OCI-LY3 (cell line): ENCODE results near the gene HTATSF1.

ENCODE experiments used
- H2AFZ ChIP-seq: fragments of 200-600, 300-600 bp; shearing (Covaris generic); 2 replicates; pipeline ENCODE4 v1.6.0; 2014; ENCODE audit warnings: antibody characterized with exemption, low read depth, low read length
- H3K27ac ChIP-seq: fragments of 200-600, 300-600 bp; sonication (generic); 2 replicates; pipeline ENCODE4 v1.5.1; 2014; ENCODE audit warnings: mild to moderate bottlenecking, low read length, moderate library complexity, mixed read lengths
- H3K27me3 ChIP-seq: fragments of 200-600, 300-600 bp; sonication (generic); 2 replicates; pipeline ENCODE4 v1.6.1; 2014; ENCODE audit warnings: low read depth, low read length, mixed read lengths
- H3K36me3 ChIP-seq: fragments of 200-600, 300-600 bp; sonication (generic); replicated peaks from 2 replicates; pipeline ENCODE3; 2014; ENCODE audit warnings: low read depth, low read length, mixed read lengths
- H3K4me1 ChIP-seq: fragments of 300-600, 200-600 bp; sonication (generic); 2 replicates; pipeline ENCODE4 v1.6.1; 2014; ENCODE audit warnings: low read length, mixed read lengths
- H3K4me2 ChIP-seq: fragments of 200-600, 300-600 bp; sonication (generic); 2 replicates; pipeline ENCODE4 v1.6.1; 2014; ENCODE audit warnings: low read length, mixed read lengths
- H3K4me3 ChIP-seq: fragments of 300-600, 200-600 bp; sonication (generic); 2 replicates; pipeline ENCODE4 v1.5.1; 2014; ENCODE audit warnings: antibody characterized with exemption, mild to moderate bottlenecking, low read length, moderate library complexity
- H3K79me2 ChIP-seq: fragments of 300-600, 200-600 bp; shearing (Covaris generic); 2 replicates; pipeline ENCODE4 v1.6.1; 2014; ENCODE audit warnings: mild to moderate bottlenecking, low read length, mixed read lengths
- H3K9ac ChIP-seq: fragments of 300-600, 200-600 bp; shearing (Covaris generic); 2 replicates; pipeline ENCODE4 v1.6.0; 2014; ENCODE audit warnings: mild to moderate bottlenecking, low read length, moderate library complexity
- H3K9me3 ChIP-seq: fragments of 200-600, 300-600 bp; shearing (Covaris generic); 2 replicates; pipeline ENCODE4 v1.6.1; 2014; ENCODE audit warnings: low read length, mixed read lengths; ENCODE audit not compliant: insufficient read depth
- H4K20me1 ChIP-seq: fragments of 200-600, 300-600 bp; sonication (generic); 2 replicates; pipeline ENCODE4 v1.6.1; 2016; ENCODE audit warnings: low read length, mixed read lengths; ENCODE audit not compliant: insufficient read depth
- EZH2phosphoT487 ChIP-seq: fragments of 200-600 bp; shearing (Covaris generic); IDR thresholded peaks from 2 replicates; pipeline ENCODE4 v1.6.1; 2018; ENCODE audit warnings: antibody characterized with exemption, mixed run types, low read depth
- TF ChIP-seq, protein P1 (sequence below): fragments of 200-600, 300-600 bp; sonication (generic); IDR thresholded peaks from 2 replicates; pipeline ENCODE4 v1.5.1; 2014; ENCODE audit warnings: antibody characterized with exemption, low read length, low read depth

The HTATSF1 gene

GRCh38 chrX:136495043-136495442 lies 2.3 kb upstream of the HTATSF1 start:
- TF ChIP-seq, protein P1, sequence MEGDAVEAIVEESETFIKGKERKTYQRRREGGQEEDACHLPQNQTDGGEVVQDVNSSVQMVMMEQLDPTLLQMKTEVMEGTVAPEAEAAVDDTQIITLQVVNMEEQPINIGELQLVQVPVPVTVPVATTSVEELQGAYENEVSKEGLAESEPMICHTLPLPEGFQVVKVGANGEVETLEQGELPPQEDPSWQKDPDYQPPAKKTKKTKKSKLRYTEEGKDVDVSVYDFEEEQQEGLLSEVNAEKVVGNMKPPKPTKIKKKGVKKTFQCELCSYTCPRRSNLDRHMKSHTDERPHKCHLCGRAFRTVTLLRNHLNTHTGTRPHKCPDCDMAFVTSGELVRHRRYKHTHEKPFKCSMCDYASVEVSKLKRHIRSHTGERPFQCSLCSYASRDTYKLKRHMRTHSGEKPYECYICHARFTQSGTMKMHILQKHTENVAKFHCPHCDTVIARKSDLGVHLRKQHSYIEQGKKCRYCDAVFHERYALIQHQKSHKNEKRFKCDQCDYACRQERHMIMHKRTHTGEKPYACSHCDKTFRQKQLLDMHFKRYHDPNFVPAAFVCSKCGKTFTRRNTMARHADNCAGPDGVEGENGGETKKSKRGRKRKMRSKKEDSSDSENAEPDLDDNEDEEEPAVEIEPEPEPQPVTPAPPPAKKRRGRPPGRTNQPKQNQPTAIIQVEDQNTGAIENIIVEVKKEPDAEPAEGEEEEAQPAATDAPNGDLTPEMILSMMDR = no peak
- TF ChIP-seq EZH2phosphoT487 = no peak
- Histone ChIP-seq H3K36me3 (peaks cover under 1% of the 10 kb centered on the region), H3K9ac (no peak overlapping the region), H3K79me2 (peaks cover 20% of the 10 kb centered on the region), H3K4me3 (no peak overlapping the region), H3K4me1 (peaks cover 13% of the 10 kb centered on the region), H3K9me3 (no peaks in the 10 kb centered on the region), H3K4me2 (no peak overlapping the region), H3K27me3 (peaks cover 13% of the 10 kb centered on the region), H4K20me1 (no peaks in the 10 kb centered on the region), H2AFZ (no peak overlapping the region), H3K27ac (no peak overlapping the region)

- Histone ChIP-seq H3K27ac (peak overlapping the region; percentile 87), H3K4me3 (peak overlapping the region; percentile 97), H3K4me2 (peak overlapping the region; percentile 66), H3K79me2 (peaks cover 20% of the 10 kb centered on the region), H3K36me3 (peaks cover 12% of the 10 kb centered on the region), H3K9me3 (no peaks in the 10 kb centered on the region), H3K9ac (peak overlapping the region; percentile 88), H3K27me3 (peaks cover 1% of the 10 kb centered on the region), H4K20me1 (no peaks in the 10 kb centered on the region), H3K4me1 (peaks cover 13% of the 10 kb centered on the region), H2AFZ (peak overlapping the region; percentile 89)
- TF ChIP-seq EZH2phosphoT487 = no peak
- TF ChIP-seq, protein P1 = no peak
Measured at GRCh38 chrX:136496186-136496763, 1.1 kb upstream of the HTATSF1 start.

GRCh38 chrX:136496764-136497555 lies 432 bp upstream of the HTATSF1 start:
- Histone ChIP-seq H3K4me1 (peaks cover 13% of the 10 kb centered on the region), H3K36me3 (peaks cover 16% of the 10 kb centered on the region), H3K4me3 (peak overlapping the region; percentile 97), H3K9ac (peak overlapping the region; percentile 88), H3K79me2 (peaks cover 20% of the 10 kb centered on the region), H3K27ac (peak overlapping the region; percentile 87), H3K4me2 (peak overlapping the region; percentile 97), H2AFZ (peak overlapping the region; percentile 89), H3K27me3 (no peaks in the 10 kb centered on the region), H3K9me3 (no peaks in the 10 kb centered on the region), H4K20me1 (no peaks in the 10 kb centered on the region)
- TF ChIP-seq, protein P1 = no peak
- no peak for TF ChIP-seq EZH2phosphoT487

GRCh38 chrX:136519069-136519468 lies 21.7 kb downstream of the HTATSF1 start:
- H4K20me1 ChIP-seq = no peaks in the 10 kb centered on the region
- no peaks in the 10 kb centered on the region for H3K27me3 ChIP-seq
- no peak overlapping the region for H3K4me2 ChIP-seq
- H3K4me1 ChIP-seq = no peaks in the 10 kb centered on the region
- no peak overlapping the region for H3K9ac ChIP-seq
- no peaks in the 10 kb centered on the region for H3K36me3 ChIP-seq
- H3K9me3 ChIP-seq = no peaks in the 10 kb centered on the region
- no peaks in the 10 kb centered on the region for H3K79me2 ChIP-seq
- TF ChIP-seq, protein P1 = no peak
- no peak for TF ChIP-seq EZH2phosphoT487
- no peak overlapping the region for H3K4me3 ChIP-seq
- no peak overlapping the region for H3K27ac ChIP-seq
- H2AFZ ChIP-seq = no peak overlapping the region
